Esophagus muscularis mucosa (tissue), 4 donors: ENCODE measurements around the gene UBL7. TPM values are rescaled to one million over a fixed set of nuclear protein-coding genes. Genes with fewer than 3 reads are reported as not detected.

ENCODE experiments used
- DNase-seq: peaks from one replicate; pipeline ENCODE4 v3.0.0-alpha.2; 2017; ENCODE audit errors: extremely low spot score
- H3K27ac ChIP-seq, 4 donors: fragments of 200-600 bp; sonication (generic); replicated peaks in 1 of 4; 1 replicate in 3 of 4; 2 replicates in 1 of 4; pipeline ENCODE4 v1.5.1; 2016 to 2019; ENCODE audit warnings: mild to moderate bottlenecking in 1 of 4
- H3K27me3 ChIP-seq, 4 donors: fragments of 200-600 bp; sonication (generic); one replicate each; pipeline versions ENCODE4 v1.5.1 to v1.6.0; 2016 to 2019
- H3K36me3 ChIP-seq, 4 donors: fragments of 200-600 bp; sonication (generic); one replicate each; pipeline ENCODE4 v1.5.1; 2016 to 2019
- H3K4me1 ChIP-seq, 4 donors: fragments of 200-600 bp; sonication (generic); one replicate each; pipeline ENCODE4 v1.5.1; 2016 to 2019
- H3K4me3 ChIP-seq, 4 donors: fragments of 200-600 bp; sonication (generic); 1 replicate in 2 of 4; 2 replicates in 2 of 4; pipeline ENCODE4 v1.5.1; 2016 to 2019; ENCODE audit warnings: mild to moderate bottlenecking in 4 of 4, moderate library complexity in 1 of 4
- H3K9me3 ChIP-seq, 4 donors: fragments of 200-600 bp; sonication (generic); 1 replicate in 3 of 4; 2 replicates in 1 of 4; pipeline ENCODE4 v1.5.1; 2016 to 2019
- EP300 ChIP-seq: sonication (generic); formaldehyde crosslinking; IDR thresholded peaks from one replicate; pipeline ENCODE4 v1.6.1; 2017; ENCODE audit warnings: antibody characterized with exemption
- POLR2A ChIP-seq: fragments of 450-650 bp; IDR thresholded peaks from one replicate; pipeline ENCODE4 v1.6.1; 2017; ENCODE audit warnings: antibody characterized with exemption, moderate library complexity, mild to moderate bottlenecking, low read depth
- POLR2AphosphoS5 ChIP-seq, 2 donors: sonication (generic); formaldehyde crosslinking; IDR thresholded peaks; one replicate each; pipeline ENCODE4 v1.6.1; 2017; ENCODE audit warnings: antibody characterized with exemption in 2 of 2
- WGBS: methylation state at CpG from one replicate; pipeline ENCODE4 v1.1.5; 2018; 5-methylcytosine and 5-hydroxymethylcytosine counted together
- intact Hi-C: fragments of 100-400 bp; cut with DNase I; formaldehyde crosslinking; loops from one replicate; pipeline ENCODE4 v1.15.1; 2023
- total RNA-seq, 4 donors: library from RNA; depleted of rRNA; stranded (reverse); fragments of >200 nt; gene quantifications; one replicate each; pipeline versions ENCODE4 v1.1.0 to v1.2.1, GENCODE V29; 2016
- TF ChIP-seq, protein P1 (sequence below), 3 experiments: fragments of 200-600 bp in 2 of 3; fragments of 450-650 bp in 1 of 3; sonication (generic) in 2 of 3; IDR thresholded peaks; one replicate each; pipeline ENCODE4 v1.5.1; 2017 to 2019; ENCODE audit warnings: antibody characterized with exemption in 3 of 3, mild to moderate bottlenecking in 2 of 3, moderate library complexity in 1 of 3

UBL7 gene
- total RNA-seq, 4 donors from 2014 or later: 52.7 to 69.7 (median 60.5) TPM

DNA sequence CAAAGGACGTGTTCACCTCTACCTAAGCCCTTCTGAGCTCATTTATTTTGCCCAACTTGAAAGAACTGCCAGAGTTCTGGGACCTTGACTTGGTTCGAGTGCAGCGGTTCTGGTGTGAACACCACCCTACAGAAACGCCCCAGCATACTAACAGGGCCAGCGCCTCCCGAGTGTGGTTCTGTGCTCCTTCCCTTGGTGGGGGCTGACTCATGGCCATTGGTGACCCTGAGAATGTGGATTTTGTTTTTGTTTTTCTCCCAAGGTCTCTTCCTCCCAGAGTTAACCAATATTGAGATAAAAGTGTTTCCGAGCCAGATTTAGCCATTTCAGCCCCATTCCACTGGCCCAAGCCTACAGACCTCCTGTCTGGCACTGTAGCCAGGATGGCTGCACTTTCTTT is 55.1 kb downstream of the UBL7 start:
- DNase-seq: no peak
- 90% methylated on average over 6 of the region's 7 CpGs for WGBS
- H3K36me3 ChIP-seq: peaks cover 0 to 9% (median 4%) of the 10 kb centered on the region in 4 donors
- H3K4me3 ChIP-seq: no peak overlapping the region
- H3K27me3 ChIP-seq: peaks cover 0 to 45% (median 0%) of the 10 kb centered on the region in 4 donors
- TF ChIP-seq POLR2AphosphoS5 (IDR thresholded peaks at IDR 0.05) (no peak), EP300 (no peak), POLR2A (no peak)
- TF ChIP-seq, protein P1, sequence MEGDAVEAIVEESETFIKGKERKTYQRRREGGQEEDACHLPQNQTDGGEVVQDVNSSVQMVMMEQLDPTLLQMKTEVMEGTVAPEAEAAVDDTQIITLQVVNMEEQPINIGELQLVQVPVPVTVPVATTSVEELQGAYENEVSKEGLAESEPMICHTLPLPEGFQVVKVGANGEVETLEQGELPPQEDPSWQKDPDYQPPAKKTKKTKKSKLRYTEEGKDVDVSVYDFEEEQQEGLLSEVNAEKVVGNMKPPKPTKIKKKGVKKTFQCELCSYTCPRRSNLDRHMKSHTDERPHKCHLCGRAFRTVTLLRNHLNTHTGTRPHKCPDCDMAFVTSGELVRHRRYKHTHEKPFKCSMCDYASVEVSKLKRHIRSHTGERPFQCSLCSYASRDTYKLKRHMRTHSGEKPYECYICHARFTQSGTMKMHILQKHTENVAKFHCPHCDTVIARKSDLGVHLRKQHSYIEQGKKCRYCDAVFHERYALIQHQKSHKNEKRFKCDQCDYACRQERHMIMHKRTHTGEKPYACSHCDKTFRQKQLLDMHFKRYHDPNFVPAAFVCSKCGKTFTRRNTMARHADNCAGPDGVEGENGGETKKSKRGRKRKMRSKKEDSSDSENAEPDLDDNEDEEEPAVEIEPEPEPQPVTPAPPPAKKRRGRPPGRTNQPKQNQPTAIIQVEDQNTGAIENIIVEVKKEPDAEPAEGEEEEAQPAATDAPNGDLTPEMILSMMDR (IDR thresholded peaks at IDR 0.05): no peak
- intact Hi-C loops: no loop called here
- peaks cover 0 to 16% (median 2%) of the 10 kb centered on the region in 4 donors for H3K4me1 ChIP-seq
- H3K27ac ChIP-seq: no peak overlapping the region
- no peaks in the 10 kb centered on the region for H3K9me3 ChIP-seq

DNA sequence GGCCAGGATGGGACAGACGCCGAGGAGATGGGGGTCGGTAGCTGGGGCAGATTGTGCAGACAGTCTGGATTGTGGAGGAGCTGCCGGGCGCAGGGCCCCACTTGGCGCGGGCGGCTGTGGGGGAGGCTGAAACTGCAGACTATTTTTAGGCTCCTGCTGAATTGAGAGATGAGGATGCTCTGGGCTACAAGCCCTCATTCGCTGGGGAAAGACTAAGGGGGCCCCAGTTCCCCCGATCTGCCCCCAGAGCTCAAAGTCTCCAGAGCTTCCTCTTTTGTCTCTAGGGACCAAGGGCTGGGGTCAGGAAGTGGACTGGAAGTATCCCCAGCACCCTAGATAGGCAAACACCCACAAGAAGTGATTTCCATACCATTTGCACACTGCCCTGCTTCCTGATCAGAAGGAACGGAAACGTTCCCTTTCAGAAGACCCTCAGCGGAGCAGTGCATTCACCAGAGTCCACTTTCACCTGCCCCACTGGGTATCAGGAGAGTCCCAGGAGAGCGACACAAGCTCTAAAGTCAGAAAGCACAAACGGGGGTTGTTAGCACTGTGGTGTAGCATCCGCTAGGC is 56.9 kb downstream of the UBL7 start:
- DNase-seq: no peak
- Histone ChIP-seq H3K27ac (no peak overlapping the region), H3K4me1 (peaks cover 0 to 16% (median 2%) of the 10 kb centered on the region in 4 donors), H3K4me3 (no peak overlapping the region), H3K36me3 (no peaks in the 10 kb centered on the region), H3K27me3 (peaks cover 0 to 52% (median 0%) of the 10 kb centered on the region in 4 donors), H3K9me3 (no peaks in the 10 kb centered on the region)
- intact Hi-C loops: no loop called here
- WGBS: 36% methylated on average over 16 of the region's 16 CpGs
- TF ChIP-seq EP300 (no peak), POLR2A (no peak), POLR2AphosphoS5 (IDR thresholded peaks at IDR 0.05) (no peak)
- TF ChIP-seq, protein P1 (IDR thresholded peaks at IDR 0.05): no peak

- 72% methylated on average over 10 of the region's 10 CpGs for WGBS
- Histone ChIP-seq H3K27ac (no peak overlapping the region), H3K36me3 (no peaks in the 10 kb centered on the region), H3K27me3 (peaks cover 0 to 48% (median 0%) of the 10 kb centered on the region in 4 donors), H3K4me3 (no peak overlapping the region), H3K4me1 (peaks cover 0 to 16% (median 2%) of the 10 kb centered on the region in 4 donors), H3K9me3 (no peaks in the 10 kb centered on the region)
- no peak for DNase-seq
- TF ChIP-seq POLR2AphosphoS5 (IDR thresholded peaks at IDR 0.05) (no peak), POLR2A (no peak), EP300 (no peak)
- TF ChIP-seq, protein P1 (IDR thresholded peaks at IDR 0.05): no peak
- intact Hi-C loops: no loop called here
Observed at GRCh38 chr15:74403588-74403919, 57.4 kb downstream of the UBL7 start.

DNA sequence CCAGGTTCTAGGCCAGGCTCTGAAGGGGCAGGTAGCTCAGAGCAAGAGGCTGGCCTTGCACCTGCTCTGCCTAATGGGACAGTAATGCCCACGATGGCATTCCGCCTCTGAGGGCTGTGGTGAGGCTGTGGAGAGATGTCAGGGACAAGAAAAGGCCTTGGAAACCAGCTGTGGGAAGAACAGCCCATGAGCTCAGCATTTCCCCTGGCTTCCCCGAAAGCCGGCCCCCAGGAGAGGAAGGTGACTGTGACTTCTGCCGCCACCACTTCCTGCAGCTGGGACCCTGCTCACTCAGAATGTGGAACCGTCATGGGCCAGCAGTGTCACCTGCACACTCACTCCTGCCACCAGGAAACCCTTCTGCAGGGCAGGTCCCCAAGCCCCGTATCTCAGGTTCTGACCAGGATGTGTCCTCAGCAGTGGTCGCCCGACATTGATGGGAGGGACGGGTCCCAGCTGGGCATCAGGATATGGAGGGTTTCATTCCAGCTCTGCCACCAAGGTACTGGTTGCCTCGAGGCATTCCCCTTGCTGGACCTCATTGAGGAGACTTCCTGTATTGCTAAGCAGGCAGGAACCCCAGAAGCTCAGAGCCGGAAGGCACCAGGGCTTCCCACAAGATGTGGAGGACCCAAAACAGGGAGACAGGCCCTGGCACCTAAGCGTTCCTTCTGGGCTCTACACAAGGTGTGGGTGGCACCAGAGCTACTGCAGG is 57.9 kb downstream of the UBL7 start:
- H3K4me1 ChIP-seq: peaks cover 0 to 16% (median 2%) of the 10 kb centered on the region in 4 donors
- no peak for DNase-seq
- no peak overlapping the region for H3K4me3 ChIP-seq
- intact Hi-C loops: no loop called here
- H3K27ac ChIP-seq: no peak overlapping the region
- no peaks in the 10 kb centered on the region for H3K9me3 ChIP-seq
- WGBS: 68% methylated on average over 11 of the region's 13 CpGs
- TF ChIP-seq, protein P1 (IDR thresholded peaks at IDR 0.05): no peak
- TF ChIP-seq POLR2AphosphoS5 (IDR thresholded peaks at IDR 0.05): no peak
- H3K36me3 ChIP-seq: no peaks in the 10 kb centered on the region
- peaks cover 0 to 45% (median 0%) of the 10 kb centered on the region in 4 donors for H3K27me3 ChIP-seq
